NK-92 (cell line): Measurements from ENCODE around the gene JAGN1.
"Not testable (repeated sequence)": the region's sequence is repeated elsewhere in the genome, so short reads cannot be mapped to it uniquely, and the experiment has no call there.

Experiments
- DNase-seq: peaks from one replicate; lab custom pipeline; 2025; ENCODE audit not compliant: unreplicated experiment; lab: John Stamatoyannopoulos, UW

Gene JAGN1

DNA sequence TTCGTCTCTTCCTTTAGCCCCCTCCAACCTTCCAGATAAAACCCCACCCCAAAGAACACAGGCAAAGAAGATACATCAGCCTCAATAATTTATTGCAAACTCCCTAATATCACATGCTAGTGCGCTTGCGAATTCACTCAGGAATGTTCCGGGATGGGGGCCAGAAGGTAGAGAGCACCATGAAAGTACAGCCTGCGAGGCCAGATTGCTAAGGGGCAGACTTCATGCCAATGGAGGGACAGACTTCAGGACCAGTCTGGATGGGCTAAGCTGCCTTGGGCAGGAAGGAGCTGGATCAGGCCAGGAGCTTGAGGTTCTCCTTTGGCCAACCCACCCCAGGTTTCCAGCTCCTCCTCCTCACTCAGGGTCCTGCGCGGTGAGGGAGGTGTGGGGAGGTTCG is 23.8 kb upstream of the JAGN1 start:
- DNase-seq: no peak

DNA sequence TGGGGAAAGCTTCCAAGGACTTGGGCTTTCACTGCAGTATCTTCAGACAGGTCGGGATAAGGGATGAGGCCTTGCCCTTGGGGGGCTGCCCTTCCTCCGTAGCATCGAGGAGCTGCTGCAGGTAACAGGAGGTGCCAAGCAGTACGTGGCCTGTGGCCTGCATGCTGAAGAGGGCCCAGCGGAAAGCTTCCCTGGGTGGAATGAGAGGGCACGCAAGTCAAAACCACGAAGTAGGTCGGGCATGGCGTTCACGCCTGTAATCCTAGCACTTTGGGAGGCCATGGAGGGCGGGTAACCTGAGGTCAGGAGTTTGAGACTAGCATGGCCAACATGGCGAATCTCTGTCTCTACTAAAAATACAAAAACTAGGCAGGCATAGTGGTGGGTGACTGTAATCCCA is 23.3 kb upstream of the JAGN1 start:
- DNase-seq: no peak

DNA sequence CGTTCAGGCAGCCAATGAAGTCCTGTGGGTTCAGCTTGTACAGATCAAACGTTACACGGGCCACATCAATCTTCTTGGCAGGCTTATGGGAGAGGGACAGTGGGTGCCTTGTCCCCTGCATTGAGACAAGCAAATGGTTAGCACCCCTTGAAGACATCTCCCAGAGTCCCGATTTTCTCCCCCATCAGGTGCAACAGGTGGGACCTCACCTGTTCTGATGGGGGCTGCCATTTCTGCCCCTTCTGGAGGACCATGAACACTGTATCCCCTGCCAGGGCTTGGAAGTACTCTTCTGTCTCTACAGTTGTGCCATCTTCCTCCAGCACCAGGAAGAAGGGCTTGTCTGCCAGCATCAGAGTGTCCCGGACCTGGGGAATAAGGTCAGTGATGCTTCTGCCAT is 20.5 kb upstream of the JAGN1 start:
- no peak for DNase-seq

DNA sequence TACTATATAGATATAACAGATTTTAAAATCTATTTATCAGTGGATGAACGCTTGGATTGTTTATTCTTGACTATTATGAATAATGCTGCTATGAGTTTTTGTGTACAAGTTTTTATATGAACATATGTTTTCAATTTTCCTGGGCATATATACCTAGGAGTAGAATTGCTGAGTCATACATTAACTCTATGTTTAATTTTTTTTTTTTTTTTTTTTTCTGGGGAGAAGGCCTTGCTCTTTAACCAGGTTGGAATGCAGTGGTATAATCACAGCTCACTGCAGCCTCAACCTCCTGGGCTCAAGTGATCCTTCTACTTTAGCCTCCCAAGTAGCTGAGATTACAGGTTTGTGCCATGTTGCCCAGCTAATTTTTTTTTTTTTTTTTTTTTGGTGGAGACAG is 19.4 kb upstream of the JAGN1 start:
- no peak for DNase-seq

DNA sequence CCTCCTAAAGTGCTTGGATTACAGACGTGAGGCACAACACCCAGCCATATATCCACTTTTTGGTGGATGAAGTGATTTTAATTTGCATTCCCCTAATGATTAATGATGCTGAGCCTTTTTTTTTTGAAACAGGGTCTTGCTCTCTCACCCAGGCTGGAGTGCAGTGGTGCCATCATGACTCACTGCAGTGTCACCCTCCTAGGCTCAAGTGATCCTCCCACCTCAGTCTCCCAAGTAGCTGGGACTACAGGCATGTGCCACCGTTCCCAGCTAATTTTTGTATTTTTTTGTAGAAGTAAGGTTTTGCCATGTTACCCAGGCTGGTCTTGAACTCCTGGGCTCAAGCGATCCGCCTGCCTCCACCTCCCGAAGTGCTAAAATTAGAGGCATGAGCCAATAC is 18.3 kb upstream of the JAGN1 start:
- DNase-seq: not testable (repeated sequence)

DNA sequence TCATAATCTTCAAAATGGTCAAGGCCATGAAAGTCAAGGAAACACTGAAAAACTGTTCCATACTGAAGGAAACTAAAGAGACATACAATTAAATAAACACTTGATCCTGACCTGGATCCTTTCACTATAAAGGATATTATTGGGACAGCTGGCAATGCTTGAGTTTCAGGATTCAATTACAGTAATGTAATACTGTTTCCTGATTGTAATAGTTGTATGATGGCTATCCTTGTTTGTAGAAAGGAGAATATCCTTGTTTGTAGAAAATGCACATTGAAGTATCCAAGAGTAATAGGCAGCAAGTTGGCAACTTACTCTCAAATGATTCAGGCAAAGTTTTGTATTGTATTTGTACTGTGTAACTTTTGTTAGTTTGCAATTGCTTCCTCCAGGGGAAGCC is 15.0 kb upstream of the JAGN1 start:
- no peak for DNase-seq

DNA sequence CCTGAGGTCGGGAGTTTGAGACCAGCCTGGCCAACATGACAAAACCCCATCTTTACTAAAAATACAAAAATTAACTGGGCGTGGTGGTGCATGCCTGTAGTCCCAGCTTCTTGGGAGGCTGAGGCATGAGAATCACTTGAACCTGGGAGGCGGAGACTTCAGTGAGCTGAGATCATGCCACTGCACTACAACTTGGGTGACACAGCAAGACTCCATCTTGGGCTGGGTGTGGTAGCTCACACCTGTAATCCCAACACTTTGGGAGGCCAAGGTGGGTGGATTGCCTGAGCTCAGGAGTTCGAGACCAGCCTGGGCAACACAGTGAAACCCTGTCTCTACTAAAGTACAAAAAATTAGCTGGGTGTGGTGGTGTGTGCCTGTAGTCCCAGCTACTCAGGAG is 14.2 kb upstream of the JAGN1 start:
- not testable (repeated sequence) for DNase-seq

DNA sequence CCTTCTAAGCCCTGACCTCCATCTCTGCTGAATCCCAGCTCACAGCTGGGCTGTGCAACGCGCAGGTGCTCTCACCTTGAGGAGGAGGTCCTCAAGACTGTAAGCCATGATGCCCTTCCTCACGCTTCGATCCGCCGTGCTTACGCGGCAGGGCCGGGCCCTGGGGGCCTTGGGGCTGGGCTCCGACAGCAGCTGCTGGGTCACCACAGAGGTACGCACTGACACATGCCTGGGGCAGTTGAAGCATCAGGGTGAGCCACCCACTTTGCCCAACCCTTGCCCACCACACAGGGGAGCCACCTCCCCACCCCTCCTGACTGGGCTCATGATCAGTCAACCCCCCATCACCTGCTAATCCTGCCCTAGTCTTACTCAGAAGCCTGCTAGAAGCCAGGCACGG is 13.4 kb upstream of the JAGN1 start:
- no peak for DNase-seq

DNA sequence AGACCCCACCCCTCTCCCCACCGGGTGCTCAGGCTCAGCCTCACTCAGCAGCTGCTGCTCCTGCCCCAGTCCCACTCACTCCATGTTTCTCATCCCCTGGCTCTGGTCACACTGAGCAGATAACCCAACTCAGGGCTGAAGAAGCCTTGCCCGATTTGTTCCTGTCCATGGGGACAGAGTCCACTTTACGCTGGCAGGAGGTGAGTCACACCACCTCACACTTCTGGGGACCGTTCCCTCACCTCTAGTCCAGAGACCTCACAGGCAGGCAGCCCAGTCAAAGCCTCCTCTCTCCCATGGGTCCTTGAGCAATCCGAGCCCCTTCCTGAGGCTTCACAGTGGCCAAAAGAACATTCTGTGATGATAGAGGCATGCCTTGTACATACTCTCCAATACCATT is 11.7 kb upstream of the JAGN1 start:
- DNase-seq: no peak

DNA sequence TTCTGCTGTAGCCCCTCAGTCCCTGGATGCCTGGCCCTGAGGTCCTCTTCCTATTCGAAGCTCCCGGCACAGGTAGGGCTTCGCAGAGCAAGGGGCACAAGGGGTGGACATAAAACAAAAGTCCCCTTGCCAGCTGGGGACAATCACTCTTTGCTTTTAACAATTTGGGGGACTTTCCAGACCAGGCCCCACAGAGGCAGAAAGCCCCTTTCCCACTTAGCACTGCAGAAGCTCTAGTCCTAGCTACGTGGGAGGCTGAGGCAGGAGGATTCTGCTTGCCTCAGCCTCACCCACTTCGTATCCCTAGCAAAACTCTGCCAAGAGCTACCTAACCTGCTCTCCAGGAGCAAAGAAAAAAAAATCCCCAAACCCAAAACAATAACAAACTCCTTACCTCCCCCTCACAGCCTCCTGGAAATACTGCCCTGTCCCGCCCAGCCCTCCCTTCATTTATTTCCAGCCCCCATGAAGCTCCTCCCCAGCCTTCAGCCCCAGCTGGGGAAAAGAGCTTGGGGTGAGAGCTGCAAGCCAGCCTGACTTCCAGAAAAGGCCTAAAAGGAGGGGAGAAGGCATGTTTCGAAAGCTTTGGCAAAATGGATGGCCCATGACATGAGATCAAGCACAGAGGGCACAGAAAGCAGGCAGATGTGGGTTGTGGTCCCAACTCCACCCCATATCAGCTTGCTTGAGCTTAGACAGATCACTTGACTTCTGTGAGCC is 10.4 kb upstream of the JAGN1 start, which contains the start of gene CIDEC:
Gene CIDEC, minus strand, starts transcription at position 424 of the 720 bp plus-strand sequence. CDS start 1,767 bp downstream, outside the sequence.
- DNase-seq: no peak

DNA sequence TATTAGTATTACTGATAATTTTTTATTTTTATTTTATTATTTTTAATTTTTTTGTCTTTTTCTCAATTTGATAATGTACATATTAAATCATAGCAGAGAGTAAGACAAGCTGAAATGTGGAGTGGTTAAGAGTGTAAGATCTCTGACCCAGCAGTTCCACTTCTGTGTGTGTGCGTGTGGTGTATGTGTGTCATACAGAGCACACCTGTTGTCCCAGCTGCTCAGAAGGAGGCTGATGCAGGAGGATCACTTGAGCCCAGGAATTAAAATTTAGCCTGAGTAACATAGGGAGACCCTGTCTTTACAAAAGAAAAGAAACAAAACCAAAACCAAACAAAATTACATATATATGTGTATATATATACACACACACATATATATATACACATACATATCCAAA is 9.0 kb upstream of the JAGN1 start:
- DNase-seq: no peak

DNA sequence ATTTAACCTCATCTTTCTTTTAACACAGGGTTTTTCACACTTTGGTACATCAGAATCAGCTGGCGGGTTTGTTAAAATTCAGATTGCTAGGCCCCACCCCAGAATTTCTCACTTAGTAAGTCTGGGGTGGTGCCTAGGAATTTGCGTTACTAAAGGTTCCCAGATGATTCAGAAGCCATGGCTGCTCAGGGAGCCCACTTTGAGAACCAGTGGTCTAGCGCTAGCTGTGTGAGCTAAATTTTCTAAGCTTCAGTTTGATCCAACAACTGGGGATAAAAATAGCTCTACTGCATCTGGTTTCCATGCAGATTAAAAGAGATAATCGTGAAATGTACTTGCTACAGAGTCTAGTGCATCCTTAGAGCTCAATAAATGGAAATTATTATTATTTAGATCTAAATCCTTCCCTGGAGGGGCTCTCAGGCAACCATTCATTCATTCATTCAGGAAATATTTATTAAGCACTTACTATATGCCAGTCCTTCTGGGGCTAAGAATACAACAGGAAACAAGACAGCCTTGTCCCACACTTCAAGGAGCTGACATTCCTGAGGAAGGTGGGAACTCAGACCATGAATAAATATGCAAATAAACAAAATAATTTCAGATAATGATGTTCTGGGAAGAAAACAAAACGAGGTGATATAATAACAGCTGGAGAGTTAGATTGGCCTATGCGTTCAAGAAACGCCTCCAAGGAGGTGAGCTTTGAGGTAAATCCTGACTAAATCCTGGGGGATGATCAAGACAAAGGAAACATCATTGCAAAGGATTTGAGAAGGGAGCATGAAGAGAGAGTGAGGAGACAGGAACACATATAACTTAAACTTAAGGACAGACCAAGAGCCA is 6.5 kb upstream of the JAGN1 start:
- DNase-seq: no peak

DNA sequence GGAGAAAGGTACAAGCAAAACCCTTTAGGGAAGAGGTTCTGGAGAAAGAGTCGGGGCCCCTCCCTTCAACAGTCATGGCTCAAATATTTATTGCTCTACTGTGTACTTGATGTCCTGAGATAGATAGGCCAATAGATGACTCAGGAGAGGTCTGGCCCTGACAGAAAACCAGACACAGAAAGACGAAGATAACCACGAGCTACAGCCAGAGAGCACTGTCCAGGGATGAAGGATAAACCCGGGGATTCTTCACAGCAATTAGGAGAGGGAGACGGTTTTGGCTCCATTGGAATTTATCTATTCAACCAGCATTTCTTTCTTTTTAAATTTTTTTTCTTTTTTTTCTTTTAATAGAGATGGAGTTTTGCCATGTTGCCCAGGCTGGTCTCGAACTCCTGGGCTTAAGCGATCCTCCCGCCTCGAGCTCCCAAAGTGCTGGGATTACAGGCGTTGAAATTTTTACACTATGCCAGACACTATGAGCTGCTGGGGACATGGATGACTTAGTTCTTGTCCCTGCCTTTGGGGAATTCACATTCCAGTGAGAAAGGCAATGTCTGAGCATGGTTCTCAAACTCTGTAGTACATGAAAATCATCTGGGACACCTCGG is 5.8 kb upstream of the JAGN1 start:
- no peak for DNase-seq

DNA sequence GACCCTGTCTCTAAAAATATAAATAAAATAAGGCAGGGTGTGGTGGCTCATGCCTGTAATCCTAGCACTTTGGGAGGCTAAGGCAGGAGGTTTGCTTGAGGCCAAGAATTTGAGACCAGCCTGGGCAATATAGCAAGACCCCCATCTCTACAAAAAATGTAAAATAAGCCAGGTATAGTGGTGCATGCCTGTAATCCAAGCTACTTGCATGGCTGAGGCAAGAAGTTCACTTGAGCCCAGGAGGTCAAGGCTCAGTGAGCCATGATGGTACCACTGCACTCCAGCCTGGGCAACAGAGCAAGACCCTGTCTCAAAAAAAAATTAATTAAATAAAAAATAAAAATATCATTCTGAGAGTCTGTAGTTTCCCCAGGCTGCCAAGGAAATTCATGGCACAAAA is 4.1 kb upstream of the JAGN1 start:
- DNase-seq: no peak

DNA sequence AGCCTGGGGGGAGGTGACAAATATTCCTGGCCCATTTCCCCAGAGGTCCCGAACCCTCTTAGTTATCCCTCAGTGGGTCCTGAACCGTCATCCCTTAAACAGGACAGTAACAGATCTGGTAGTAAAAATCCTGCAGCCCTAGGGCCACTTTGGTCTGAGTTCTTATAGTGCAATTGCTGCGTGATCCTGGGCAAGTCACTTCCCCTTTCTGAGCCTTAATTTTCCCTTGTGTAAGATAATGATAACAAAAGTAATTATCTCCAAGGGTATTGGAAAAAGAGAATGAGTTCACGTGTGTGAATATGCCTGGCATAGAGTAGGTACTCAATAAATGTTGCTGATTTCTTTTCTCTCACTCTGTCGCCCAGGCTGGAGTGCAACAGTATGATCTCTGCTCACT is 2.9 kb upstream of the JAGN1 start:
- no peak for DNase-seq

DNA sequence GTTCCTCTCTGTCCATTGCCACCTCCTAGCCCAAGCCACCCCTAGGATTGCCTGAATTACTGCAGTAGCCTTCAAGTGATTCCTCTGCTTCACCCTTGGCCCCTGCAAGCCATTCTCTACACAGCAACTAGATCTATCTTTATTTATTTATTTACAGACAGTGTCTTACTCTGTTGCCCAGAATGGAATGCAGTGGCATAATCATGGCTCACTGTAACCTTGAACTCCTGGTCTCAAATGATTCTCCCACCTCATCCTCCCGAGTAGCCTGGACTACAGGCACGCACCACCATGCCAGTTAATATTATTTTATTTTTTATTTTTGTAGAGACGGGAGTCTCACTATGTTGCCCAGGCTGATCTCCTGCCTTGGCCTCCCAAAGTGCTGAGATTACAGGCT is 1.9 kb upstream of the JAGN1 start:
- no peak for DNase-seq

DNA sequence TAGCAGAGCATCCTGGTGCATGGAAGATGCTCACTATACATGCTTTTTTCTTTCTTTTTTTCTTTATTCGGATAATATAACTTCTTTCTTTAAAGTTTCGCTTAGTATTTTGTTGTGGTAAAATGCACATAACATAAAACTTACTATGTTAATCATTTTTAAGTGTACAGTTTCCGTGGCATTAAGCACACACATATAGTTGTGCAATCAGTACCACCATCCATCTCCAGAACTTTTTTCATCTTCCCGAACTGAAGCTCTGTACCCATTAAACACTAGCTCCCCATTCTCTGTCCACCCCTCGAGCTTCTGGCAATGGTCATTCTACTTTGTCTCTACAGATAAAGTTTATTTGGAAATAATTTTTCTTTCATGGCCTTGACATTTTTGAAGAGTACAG is 1.0 kb upstream of the JAGN1 start:
- DNase-seq: no peak

DNA sequence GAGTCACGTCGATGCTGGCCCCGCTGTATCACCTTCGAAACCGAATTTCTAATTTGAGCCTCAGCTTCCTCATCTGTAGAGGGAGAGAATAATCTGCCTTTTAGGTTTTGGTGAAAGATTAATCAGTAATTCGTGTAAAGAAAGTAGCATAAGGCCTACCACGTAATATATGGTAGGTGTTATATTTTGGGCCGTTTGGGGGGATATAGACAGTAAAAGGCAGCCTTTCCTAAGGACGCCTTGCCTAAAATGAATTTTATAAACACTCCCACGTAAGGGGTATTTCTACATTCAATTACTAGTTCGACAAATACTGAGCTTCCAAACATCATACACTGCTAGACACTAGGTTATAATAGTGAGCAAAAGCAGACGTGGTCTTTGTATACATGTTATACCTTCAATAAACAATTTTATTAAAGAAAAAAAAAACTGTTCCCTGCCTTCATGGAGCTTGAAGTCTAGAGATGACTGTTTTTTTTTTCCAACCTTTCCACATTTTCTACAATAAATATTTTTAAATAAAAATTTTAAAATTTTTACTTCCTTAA is 737 bp downstream of the JAGN1 start:
- DNase-seq: no peak

DNA sequence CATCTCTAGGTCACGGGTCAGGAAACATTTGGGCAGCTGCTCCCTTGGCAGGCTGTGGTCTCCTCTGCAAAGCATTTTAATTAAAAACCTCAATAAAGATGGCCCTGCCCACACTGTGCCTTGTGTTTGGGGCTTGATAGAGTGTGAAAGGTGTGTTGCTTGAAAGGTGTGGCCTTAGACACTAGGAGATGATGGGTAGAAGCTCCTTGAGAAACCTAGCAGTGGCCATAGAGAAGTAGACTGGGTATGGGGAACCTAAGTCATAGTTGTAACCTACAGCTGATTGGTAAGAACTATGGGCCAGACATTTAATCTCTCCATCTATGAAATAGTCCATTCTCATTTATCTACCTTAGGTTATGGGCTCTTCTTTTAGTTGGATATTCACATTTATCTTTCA is 3.3 kb downstream of the JAGN1 start:
- no peak for DNase-seq

DNA sequence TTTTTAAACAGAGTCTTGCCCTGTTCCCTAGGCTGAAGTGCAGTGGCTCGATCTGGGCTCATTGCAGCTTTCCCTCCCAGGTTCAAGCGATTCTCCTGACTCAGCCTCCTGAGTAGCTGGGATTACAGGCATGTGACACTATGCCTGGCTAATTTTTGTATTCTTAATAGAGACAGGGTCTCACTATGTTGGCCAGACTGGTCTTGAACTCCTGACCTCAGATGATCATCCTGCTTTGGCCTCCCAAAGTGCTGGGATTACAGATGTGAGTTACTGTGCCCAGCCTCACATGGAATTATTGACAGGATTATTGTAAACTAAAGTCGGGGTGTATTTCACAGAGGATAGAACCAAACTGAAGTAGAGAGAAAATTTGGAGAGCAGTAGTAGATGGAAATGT is 5.3 kb downstream of the JAGN1 start:
- DNase-seq: not testable (repeated sequence)

DNA sequence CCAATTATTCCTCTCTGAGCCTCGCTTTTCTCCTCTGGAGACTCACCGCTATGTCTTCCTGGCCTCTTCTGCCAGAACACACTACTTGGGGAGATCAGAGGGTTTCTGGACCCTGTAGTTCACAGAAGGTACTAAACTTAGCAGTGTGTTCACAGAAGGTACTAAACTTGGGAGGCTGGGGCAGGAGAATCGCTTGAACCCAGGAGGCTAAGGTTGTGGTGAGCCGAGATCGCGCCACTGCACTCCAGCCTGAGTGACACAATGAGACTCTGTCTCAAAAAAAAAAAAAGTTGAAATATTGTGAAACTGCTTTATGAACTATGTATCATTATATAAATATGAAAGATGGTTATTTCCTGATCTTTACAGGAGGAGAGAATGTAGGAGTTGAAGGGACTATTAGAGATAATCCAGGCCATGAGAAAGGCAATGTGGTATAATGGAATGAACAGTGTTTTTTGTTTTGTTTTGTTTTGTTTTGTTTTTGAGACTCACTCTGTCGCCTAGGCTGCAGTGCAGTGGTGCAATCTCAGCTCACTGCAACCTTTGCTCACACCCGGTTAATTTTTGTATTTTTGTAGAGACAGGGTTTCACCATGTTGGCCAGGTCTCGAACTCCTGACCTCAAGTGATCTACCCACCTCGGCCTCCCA is 6.5 kb downstream of the JAGN1 start:
- DNase-seq: not testable (repeated sequence)
